ENCODE data around the gene SARDH. TPM values are rescaled to one million over a fixed set of nuclear protein-coding genes. Genes with fewer than 3 reads are reported as not detected.
A peak's percentile ranks its signal among the peaks of the same experiment; 100 is the strongest.

SARDH gene
- total and polyA plus RNA-seq, 2 of the 13 experiments (the other 11 are each of a cell fraction or from before 2014, with no cell fraction given): 11.6 to 34.9 TPM

DNA sequence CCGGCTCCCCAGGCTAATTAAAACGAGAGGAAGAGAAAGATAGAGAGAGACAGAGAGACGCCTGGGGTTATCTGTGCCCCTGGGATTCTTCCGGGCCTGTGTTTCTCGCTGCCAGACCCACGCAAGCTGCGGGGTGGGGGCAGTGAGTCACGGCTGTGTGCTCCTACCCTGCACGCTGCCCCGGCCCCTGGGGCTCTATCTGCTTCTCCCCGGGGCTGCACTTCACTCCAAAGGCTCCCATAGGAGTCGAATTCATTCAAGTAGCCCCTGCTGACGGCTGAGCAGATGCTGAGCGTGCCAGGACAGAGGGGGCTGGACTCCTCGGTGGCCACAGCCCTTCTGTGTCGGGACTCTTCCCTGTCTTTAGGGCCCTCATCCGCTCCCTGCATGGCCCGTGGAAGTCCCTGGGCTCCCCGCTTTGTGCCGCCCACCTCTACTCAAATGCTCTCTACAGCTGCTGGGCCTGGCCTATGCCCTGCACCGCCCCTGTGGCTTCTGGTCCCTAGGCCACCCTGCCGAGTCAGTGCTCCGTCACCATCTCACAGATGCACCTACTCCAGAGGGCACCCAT, 22.8 kb downstream of the SARDH start:
- Histone ChIP-seq H3K27me3 (ENCODE audit: control insufficient read depth in 1 of 2, insufficient read depth in 2 of 2, low read length in 2 of 2) (no peaks in the 10 kb centered on the region), H3K4me1 (ENCODE audit: insufficient read depth, low read length) (peaks cover 63% of the 10 kb centered on the region), H3K79me2 (ENCODE audit: insufficient read depth, low read length) (no peaks in the 10 kb centered on the region), H3K36me3 (replicated peaks in 1 of 2; ENCODE audit: control insufficient read depth in 1 of 2, insufficient read depth in 2 of 2, low read length in 2 of 2) (0 out of 5 replicates have a peak, but pooled peaks cover 0 to 1% of the 10 kb centered on the region in 2 experiments), H4K20me1 (ENCODE audit: insufficient read depth, low read length) (no peaks in the 10 kb centered on the region), H3K9me3 (ENCODE audit: low read length) (no peaks in the 10 kb centered on the region), H3K4me3 (replicated peaks in 1 of 3; ENCODE audit: insufficient read depth in 1 of 3, low read depth in 2 of 3, low read length in 3 of 3) (peak overlapping the region; percentile 12 to 72 (median 53); a peak in 5 of 6 replicates), H3K9ac (ENCODE audit: insufficient read depth, low read depth, low read length) (peak overlapping the region; percentile 71), H3K4me2 (ENCODE audit: low read depth, low read length) (peak overlapping the region; percentile 88), H3K27ac (ENCODE audit: extremely low read length, insufficient read depth, low read length) (peak overlapping the region; percentile 90), H2AFZ (ENCODE audit: low read length) (no peak overlapping the region)
- TSS peak; percentile 90 for BruUV-seq (replicated peaks)
- ATAC-seq: peak; percentile 40
- ChIA-PET CTCF (ENCODE audit: low intra/inter-chr PET ratio, low total read pairs) (interaction anchor here (0.6 to 1.6 kb wide), 3 partner anchors 11 to 182 kb away, joined by 3 to 6 read pairs (median 5); no protein-coding TSS in a partner anchor), POLR2A (interaction anchor here (0.6 to 6.2 kb wide), 20 partner anchors 9 to 359 kb away, joined by 3 to 156 read pairs (median 4); partner anchors contain the start of genes ADAMTSL2, CACFD1, SARDH and SLC2A6)
- intact Hi-C loops (cut with micrococcal nuclease; ENCODE audit: unreplicated experiment) (loop anchor here (2.0 kb wide), 2 partner anchors 57 to 181 kb away; partner anchors contain the start of gene ADAMTSL2), in situ Hi-C loops (cut with HindIII; ENCODE audit: extremely low pct_ligation_motif_present, low pct_unique_long_range_greater_than_20kb) (no loop called here)
- 2% methylated on average over 7 of the region's 23 CpGs for WGBS (ENCODE audit: low lambda C conversion rate)
- FAIRE-seq: no peak
- no peak for DNase-seq (ENCODE audit: low spot score)
- TF ChIP-seq, protein P1, sequence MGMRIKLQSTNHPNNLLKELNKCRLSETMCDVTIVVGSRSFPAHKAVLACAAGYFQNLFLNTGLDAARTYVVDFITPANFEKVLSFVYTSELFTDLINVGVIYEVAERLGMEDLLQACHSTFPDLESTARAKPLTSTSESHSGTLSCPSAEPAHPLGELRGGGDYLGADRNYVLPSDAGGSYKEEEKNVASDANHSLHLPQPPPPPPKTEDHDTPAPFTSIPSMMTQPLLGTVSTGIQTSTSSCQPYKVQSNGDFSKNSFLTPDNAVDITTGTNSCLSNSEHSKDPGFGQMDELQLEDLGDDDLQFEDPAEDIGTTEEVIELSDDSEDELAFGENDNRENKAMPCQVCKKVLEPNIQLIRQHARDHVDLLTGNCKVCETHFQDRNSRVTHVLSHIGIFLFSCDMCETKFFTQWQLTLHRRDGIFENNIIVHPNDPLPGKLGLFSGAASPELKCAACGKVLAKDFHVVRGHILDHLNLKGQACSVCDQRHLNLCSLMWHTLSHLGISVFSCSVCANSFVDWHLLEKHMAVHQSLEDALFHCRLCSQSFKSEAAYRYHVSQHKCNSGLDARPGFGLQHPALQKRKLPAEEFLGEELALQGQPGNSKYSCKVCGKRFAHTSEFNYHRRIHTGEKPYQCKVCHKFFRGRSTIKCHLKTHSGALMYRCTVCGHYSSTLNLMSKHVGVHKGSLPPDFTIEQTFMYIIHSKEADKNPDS (CRISPR knock-in tag; IDR thresholded peaks at IDR 0.05): 0 out of 2 replicates have a peak, but pooled peaks have one; percentile 11
- peak; percentile 70 for TF ChIP-seq JARID2 (CRISPR knock-in tag; IDR thresholded peaks at IDR 0.05; ENCODE audit: insufficient replicate concordance)
- TF ChIP-seq MAFF (IDR thresholded peaks at IDR 0.05; ENCODE audit: low read depth, low read length): no peak
- TF ChIP-seq ZNF547 (CRISPR knock-in tag; IDR thresholded peaks at IDR 0.05): peak; percentile 37; the same call in 1 of the 2 replicates
- TF ChIP-seq ZNF256 (CRISPR knock-in tag; conservative IDR thresholded peaks at IDR 0.05): no peak
- TF ChIP-seq FOSL2 (CRISPR knock-in tag; IDR thresholded peaks at IDR 0.05): no peak
- TF ChIP-seq, protein P2, sequence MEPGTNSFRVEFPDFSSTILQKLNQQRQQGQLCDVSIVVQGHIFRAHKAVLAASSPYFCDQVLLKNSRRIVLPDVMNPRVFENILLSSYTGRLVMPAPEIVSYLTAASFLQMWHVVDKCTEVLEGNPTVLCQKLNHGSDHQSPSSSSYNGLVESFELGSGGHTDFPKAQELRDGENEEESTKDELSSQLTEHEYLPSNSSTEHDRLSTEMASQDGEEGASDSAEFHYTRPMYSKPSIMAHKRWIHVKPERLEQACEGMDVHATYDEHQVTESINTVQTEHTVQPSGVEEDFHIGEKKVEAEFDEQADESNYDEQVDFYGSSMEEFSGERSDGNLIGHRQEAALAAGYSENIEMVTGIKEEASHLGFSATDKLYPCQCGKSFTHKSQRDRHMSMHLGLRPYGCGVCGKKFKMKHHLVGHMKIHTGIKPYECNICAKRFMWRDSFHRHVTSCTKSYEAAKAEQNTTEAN (CRISPR knock-in tag; conservative IDR thresholded peaks at IDR 0.05): no peak
- no peak for TF ChIP-seq IKZF1 (IDR thresholded peaks at IDR 0.05)
- TF ChIP-seq ZNF883 (CRISPR knock-in tag; IDR thresholded peaks at IDR 0.05; ENCODE audit: not compliant biosample characterization): no peak
- TF ChIP-seq TCF12 (IDR thresholded peaks at IDR 0.05): no peak
- no peak; the same call in 1 of the 2 replicates for TF ChIP-seq TCF12 (CRISPR knock-in tag; IDR thresholded peaks at IDR 0.05)
- no peak for TF ChIP-seq ZFP41 (CRISPR knock-in tag; IDR thresholded peaks at IDR 0.05; ENCODE audit: borderline replicate concordance)
- TF ChIP-seq SALL2 (CRISPR knock-in tag; IDR thresholded peaks at IDR 0.05): no peak
- no peak for TF ChIP-seq ZFP62 (CRISPR knock-in tag; IDR thresholded peaks at IDR 0.05)
- no peak for TF ChIP-seq HMG20B (CRISPR knock-in tag; conservative IDR thresholded peaks at IDR 0.05)
- no peak for TF ChIP-seq NFYC (CRISPR knock-in tag; IDR thresholded peaks at IDR 0.05)
- TF ChIP-seq ZC3H13 (CRISPR knock-in tag; IDR thresholded peaks at IDR 0.05): 0 out of 2 replicates have a peak, but pooled peaks have one; percentile 18
- TF ChIP-seq, protein P3, sequence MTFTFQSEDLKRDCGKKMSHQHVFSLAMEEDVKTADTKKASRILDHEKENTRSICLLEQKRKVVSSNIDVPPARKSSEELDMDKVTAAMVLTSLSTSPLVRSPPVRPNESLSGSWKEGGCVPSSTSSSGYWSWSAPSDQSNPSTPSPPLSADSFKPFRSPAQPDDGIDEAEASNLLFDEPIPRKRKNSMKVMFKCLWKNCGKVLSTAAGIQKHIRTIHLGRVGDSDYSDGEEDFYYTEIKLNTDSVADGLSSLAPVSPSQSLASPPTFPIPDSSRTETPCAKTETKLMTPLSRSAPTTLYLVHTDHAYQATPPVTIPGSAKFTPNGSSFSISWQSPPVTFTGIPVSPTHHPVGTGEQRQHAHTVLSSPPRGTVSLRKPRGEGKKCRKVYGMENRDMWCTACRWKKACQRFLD (CRISPR knock-in tag; IDR thresholded peaks at IDR 0.05; ENCODE audit: borderline replicate concordance): 0 out of 2 replicates have a peak, but pooled peaks have one; percentile 13
- TF ChIP-seq ZNF740 (CRISPR knock-in tag; IDR thresholded peaks at IDR 0.05): peak; percentile 5; the same call in 1 of the 2 replicates
